Uterus (tissue), 2 donors: ENCODE results near the gene HOXB5.

Experiments
- POLR2A ChIP-seq, 2 donors: fragments of 450-650 bp; IDR thresholded peaks; one replicate each; pipeline ENCODE4 v1.6.1; 2016; ENCODE audit warnings: antibody characterized with exemption in 2 of 2, mild to moderate bottlenecking in 1 of 2, moderate library complexity in 1 of 2
- TF ChIP-seq, protein P1 (sequence below), 4 experiments: fragments of 200-600 bp in 2 of 4; fragments of 450-650 bp in 2 of 4; sonication (generic) in 2 of 4; IDR thresholded peaks; one replicate each; pipeline ENCODE4 v1.5.1; 2016 to 2019; ENCODE audit warnings: antibody characterized with exemption in 4 of 4, mild to moderate bottlenecking in 2 of 4, moderate library complexity in 1 of 4

DNA sequence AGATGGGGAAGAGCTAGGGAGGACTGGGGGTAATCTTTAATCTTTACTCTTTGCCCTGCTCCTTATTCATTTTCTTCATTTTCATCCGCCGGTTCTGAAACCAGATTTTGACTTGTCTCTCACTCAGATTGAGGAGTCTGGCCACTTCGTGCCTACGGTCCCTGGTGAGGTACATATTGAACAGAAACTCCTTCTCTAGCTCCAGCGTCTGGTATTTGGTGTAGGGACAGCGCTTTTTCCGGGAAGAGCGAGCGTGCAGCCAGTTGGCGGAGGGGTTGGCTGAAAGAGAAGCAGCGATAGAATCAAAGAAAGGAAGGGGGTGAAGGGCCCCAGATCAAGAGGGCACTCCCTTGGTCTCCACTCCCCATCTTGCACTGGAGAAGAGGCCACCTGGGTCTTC is 29.3 kb upstream of the HOXB5 start:
- TF ChIP-seq, protein P1, sequence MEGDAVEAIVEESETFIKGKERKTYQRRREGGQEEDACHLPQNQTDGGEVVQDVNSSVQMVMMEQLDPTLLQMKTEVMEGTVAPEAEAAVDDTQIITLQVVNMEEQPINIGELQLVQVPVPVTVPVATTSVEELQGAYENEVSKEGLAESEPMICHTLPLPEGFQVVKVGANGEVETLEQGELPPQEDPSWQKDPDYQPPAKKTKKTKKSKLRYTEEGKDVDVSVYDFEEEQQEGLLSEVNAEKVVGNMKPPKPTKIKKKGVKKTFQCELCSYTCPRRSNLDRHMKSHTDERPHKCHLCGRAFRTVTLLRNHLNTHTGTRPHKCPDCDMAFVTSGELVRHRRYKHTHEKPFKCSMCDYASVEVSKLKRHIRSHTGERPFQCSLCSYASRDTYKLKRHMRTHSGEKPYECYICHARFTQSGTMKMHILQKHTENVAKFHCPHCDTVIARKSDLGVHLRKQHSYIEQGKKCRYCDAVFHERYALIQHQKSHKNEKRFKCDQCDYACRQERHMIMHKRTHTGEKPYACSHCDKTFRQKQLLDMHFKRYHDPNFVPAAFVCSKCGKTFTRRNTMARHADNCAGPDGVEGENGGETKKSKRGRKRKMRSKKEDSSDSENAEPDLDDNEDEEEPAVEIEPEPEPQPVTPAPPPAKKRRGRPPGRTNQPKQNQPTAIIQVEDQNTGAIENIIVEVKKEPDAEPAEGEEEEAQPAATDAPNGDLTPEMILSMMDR (IDR thresholded peaks at IDR 0.05): no peak
- TF ChIP-seq POLR2A (IDR thresholded peaks at IDR 0.05): no peak
